ENCODE data around the gene CD177.

The CD177 gene

GRCh38 chr19:43309466-43309865, 44.0 kb upstream of the CD177 start:
- Histone ChIP-seq H3K9ac (no peak overlapping the region), H3K4me3 (IDR thresholded peaks at IDR 0.05; ENCODE audit: insufficient read depth, low read depth, low read length) (no peak overlapping the region), H3K27me3 (ENCODE audit: insufficient read depth, low read depth) (no peaks in the 10 kb centered on the region), H3K79me2 (ENCODE audit: insufficient read depth, low read depth) (no peaks in the 10 kb centered on the region), H2AFZ (ENCODE audit: low read depth) (no peak overlapping the region), H3K27ac (no peak overlapping the region), H4K20me1 (ENCODE audit: insufficient read depth) (no peaks in the 10 kb centered on the region), H3K36me3 (ENCODE audit: insufficient read depth) (no peaks in the 10 kb centered on the region), H3K4me2 (no peak overlapping the region), H3K4me1 (ENCODE audit: low read depth, poor library complexity, severe bottlenecking) (no peaks in the 10 kb centered on the region)
- TF ChIP-seq, protein P1, sequence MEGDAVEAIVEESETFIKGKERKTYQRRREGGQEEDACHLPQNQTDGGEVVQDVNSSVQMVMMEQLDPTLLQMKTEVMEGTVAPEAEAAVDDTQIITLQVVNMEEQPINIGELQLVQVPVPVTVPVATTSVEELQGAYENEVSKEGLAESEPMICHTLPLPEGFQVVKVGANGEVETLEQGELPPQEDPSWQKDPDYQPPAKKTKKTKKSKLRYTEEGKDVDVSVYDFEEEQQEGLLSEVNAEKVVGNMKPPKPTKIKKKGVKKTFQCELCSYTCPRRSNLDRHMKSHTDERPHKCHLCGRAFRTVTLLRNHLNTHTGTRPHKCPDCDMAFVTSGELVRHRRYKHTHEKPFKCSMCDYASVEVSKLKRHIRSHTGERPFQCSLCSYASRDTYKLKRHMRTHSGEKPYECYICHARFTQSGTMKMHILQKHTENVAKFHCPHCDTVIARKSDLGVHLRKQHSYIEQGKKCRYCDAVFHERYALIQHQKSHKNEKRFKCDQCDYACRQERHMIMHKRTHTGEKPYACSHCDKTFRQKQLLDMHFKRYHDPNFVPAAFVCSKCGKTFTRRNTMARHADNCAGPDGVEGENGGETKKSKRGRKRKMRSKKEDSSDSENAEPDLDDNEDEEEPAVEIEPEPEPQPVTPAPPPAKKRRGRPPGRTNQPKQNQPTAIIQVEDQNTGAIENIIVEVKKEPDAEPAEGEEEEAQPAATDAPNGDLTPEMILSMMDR (conservative IDR thresholded peaks at IDR 0.05; ENCODE audit: low read depth, low read length) = no peak

DNA sequence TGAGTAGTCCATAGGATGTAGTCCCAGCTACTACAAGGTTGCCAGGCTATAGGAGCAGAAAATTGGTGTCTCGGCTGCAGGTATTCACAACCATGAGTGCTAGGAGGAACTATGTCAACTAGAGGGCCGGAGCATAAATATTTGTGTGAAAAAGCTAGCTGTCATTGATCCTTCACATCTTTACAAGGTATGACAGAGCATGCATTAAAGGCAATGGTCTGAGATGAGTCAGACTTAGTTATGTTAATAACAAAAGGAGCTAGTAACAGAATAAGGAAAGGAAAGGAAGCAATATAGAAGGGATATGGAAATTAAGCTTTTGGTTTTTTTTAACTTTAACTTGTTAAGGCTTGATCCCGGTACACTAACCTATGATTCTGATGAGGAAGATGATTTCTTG, 43.3 kb upstream of the CD177 start:
- Histone ChIP-seq H3K27me3 (ENCODE audit: insufficient read depth, low read depth) (no peaks in the 10 kb centered on the region), H3K79me2 (ENCODE audit: insufficient read depth, low read depth) (no peaks in the 10 kb centered on the region), H2AFZ (ENCODE audit: low read depth) (no peak overlapping the region), H3K4me3 (IDR thresholded peaks at IDR 0.05; ENCODE audit: insufficient read depth, low read depth, low read length) (no peak overlapping the region), H3K27ac (no peak overlapping the region), H3K4me2 (no peak overlapping the region), H3K36me3 (ENCODE audit: insufficient read depth) (no peaks in the 10 kb centered on the region), H3K9ac (no peak overlapping the region), H3K4me1 (ENCODE audit: low read depth, poor library complexity, severe bottlenecking) (no peaks in the 10 kb centered on the region), H4K20me1 (ENCODE audit: insufficient read depth) (no peaks in the 10 kb centered on the region)
- TF ChIP-seq, protein P1 (conservative IDR thresholded peaks at IDR 0.05; ENCODE audit: low read depth, low read length) = no peak

- Histone ChIP-seq H2AFZ (ENCODE audit: low read depth) (no peak overlapping the region), H3K27ac (no peak overlapping the region), H4K20me1 (ENCODE audit: insufficient read depth) (no peaks in the 10 kb centered on the region), H3K4me3 (IDR thresholded peaks at IDR 0.05; ENCODE audit: insufficient read depth, low read depth, low read length) (no peak overlapping the region), H3K79me2 (ENCODE audit: insufficient read depth, low read depth) (no peaks in the 10 kb centered on the region), H3K4me2 (no peak overlapping the region), H3K27me3 (ENCODE audit: insufficient read depth, low read depth) (no peaks in the 10 kb centered on the region), H3K4me1 (ENCODE audit: low read depth, poor library complexity, severe bottlenecking) (no peaks in the 10 kb centered on the region), H3K9ac (no peak overlapping the region), H3K36me3 (ENCODE audit: insufficient read depth) (no peaks in the 10 kb centered on the region)
- TF ChIP-seq, protein P1 (conservative IDR thresholded peaks at IDR 0.05; ENCODE audit: low read depth, low read length) = no peak
Observed at GRCh38 chr19:43311256-43311655, 42.2 kb upstream of the CD177 start.

GRCh38 chr19:43311706-43312105, 41.8 kb upstream of the CD177 start:
- Histone ChIP-seq H4K20me1 (ENCODE audit: insufficient read depth) (no peaks in the 10 kb centered on the region), H3K4me1 (ENCODE audit: low read depth, poor library complexity, severe bottlenecking) (no peaks in the 10 kb centered on the region), H3K4me2 (no peak overlapping the region), H3K79me2 (ENCODE audit: insufficient read depth, low read depth) (no peaks in the 10 kb centered on the region), H3K27me3 (ENCODE audit: insufficient read depth, low read depth) (no peaks in the 10 kb centered on the region), H2AFZ (ENCODE audit: low read depth) (no peak overlapping the region), H3K9ac (no peak overlapping the region), H3K27ac (no peak overlapping the region), H3K4me3 (IDR thresholded peaks at IDR 0.05; ENCODE audit: insufficient read depth, low read depth, low read length) (no peak overlapping the region), H3K36me3 (ENCODE audit: insufficient read depth) (no peaks in the 10 kb centered on the region)
- TF ChIP-seq, protein P1 (conservative IDR thresholded peaks at IDR 0.05; ENCODE audit: low read depth, low read length) = no peak

Data from KMS-11 (cell line).